ENCODE results near the gene NECAB2.

DNA sequence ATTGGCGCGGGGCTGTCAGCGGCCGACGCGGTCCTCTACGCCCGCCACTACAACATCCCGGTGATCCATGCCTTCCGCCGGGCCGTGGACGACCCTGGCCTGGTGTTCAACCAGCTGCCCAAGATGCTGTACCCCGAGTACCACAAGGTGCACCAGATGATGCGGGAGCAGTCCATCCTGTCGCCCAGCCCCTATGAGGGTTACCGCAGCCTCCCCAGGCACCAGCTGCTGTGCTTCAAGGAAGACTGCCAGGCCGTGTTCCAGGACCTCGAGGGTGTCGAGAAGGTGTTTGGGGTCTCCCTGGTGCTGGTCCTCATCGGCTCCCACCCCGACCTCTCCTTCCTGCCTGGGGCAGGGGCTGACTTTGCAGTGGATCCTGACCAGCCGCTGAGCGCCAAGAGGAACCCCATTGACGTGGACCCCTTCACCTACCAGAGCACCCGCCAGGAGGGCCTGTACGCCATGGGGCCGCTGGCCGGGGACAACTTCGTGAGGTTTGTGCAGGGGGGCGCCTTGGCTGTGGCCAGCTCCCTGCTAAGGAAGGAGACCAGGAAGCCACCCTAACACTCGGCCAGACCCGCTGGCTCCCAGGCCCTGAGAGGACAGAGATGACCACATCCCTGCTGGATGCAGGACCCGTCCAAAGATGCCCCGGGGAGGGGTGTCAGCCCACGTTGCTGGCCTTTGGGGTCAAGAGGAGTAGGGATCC is 2.4 kb upstream of the NECAB2 start:
- TF ChIP-seq, protein P1, sequence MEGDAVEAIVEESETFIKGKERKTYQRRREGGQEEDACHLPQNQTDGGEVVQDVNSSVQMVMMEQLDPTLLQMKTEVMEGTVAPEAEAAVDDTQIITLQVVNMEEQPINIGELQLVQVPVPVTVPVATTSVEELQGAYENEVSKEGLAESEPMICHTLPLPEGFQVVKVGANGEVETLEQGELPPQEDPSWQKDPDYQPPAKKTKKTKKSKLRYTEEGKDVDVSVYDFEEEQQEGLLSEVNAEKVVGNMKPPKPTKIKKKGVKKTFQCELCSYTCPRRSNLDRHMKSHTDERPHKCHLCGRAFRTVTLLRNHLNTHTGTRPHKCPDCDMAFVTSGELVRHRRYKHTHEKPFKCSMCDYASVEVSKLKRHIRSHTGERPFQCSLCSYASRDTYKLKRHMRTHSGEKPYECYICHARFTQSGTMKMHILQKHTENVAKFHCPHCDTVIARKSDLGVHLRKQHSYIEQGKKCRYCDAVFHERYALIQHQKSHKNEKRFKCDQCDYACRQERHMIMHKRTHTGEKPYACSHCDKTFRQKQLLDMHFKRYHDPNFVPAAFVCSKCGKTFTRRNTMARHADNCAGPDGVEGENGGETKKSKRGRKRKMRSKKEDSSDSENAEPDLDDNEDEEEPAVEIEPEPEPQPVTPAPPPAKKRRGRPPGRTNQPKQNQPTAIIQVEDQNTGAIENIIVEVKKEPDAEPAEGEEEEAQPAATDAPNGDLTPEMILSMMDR (IDR thresholded peaks at IDR 0.05; ENCODE audit: control extremely low read depth in 1 of 3, insufficient read depth in 1 of 3, low read depth in 1 of 3, low read length in 3 of 3), result no peak
- TF ChIP-seq EZH2 (IDR thresholded peaks at IDR 0.05; ENCODE audit: low read depth, low read length, severe bottlenecking) (no peak), TBP (IDR thresholded peaks at IDR 0.05; ENCODE audit: low read depth, low read length) (no peak), YY1 (IDR thresholded peaks at IDR 0.05; ENCODE audit: low read depth, low read length) (no peak), RXRA (IDR thresholded peaks at IDR 0.05; ENCODE audit: insufficient read depth, low read depth, low read length) (no peak), MAFK (IDR thresholded peaks at IDR 0.05; ENCODE audit: low read depth, low read length) (no peak), SP2 (IDR thresholded peaks at IDR 0.05; ENCODE audit: low read length) (no peak)
